ENCODE data around the gene ANKRD17.

Gene ANKRD17

DNA sequence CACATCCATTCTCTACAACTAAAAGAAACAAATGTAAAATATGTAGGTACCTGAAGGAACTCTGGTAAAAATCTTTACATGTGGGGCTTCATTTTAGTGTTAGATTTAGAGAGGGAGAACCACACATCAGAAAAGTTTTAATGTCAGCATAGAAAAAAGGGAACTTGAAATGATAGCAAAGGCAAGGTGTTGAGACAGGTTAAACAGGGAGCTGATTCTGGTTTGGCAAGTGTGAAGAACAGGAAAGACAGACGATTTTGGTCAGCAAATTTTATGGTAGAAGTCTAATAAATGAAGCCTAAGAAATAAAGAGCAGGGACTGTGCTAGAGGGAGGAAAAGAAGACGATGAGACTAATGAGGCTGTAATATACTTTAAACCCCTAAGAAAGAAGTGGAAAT is 121.5 kb downstream of the ANKRD17 start (continued):
- TF ChIP-seq, protein P1, sequence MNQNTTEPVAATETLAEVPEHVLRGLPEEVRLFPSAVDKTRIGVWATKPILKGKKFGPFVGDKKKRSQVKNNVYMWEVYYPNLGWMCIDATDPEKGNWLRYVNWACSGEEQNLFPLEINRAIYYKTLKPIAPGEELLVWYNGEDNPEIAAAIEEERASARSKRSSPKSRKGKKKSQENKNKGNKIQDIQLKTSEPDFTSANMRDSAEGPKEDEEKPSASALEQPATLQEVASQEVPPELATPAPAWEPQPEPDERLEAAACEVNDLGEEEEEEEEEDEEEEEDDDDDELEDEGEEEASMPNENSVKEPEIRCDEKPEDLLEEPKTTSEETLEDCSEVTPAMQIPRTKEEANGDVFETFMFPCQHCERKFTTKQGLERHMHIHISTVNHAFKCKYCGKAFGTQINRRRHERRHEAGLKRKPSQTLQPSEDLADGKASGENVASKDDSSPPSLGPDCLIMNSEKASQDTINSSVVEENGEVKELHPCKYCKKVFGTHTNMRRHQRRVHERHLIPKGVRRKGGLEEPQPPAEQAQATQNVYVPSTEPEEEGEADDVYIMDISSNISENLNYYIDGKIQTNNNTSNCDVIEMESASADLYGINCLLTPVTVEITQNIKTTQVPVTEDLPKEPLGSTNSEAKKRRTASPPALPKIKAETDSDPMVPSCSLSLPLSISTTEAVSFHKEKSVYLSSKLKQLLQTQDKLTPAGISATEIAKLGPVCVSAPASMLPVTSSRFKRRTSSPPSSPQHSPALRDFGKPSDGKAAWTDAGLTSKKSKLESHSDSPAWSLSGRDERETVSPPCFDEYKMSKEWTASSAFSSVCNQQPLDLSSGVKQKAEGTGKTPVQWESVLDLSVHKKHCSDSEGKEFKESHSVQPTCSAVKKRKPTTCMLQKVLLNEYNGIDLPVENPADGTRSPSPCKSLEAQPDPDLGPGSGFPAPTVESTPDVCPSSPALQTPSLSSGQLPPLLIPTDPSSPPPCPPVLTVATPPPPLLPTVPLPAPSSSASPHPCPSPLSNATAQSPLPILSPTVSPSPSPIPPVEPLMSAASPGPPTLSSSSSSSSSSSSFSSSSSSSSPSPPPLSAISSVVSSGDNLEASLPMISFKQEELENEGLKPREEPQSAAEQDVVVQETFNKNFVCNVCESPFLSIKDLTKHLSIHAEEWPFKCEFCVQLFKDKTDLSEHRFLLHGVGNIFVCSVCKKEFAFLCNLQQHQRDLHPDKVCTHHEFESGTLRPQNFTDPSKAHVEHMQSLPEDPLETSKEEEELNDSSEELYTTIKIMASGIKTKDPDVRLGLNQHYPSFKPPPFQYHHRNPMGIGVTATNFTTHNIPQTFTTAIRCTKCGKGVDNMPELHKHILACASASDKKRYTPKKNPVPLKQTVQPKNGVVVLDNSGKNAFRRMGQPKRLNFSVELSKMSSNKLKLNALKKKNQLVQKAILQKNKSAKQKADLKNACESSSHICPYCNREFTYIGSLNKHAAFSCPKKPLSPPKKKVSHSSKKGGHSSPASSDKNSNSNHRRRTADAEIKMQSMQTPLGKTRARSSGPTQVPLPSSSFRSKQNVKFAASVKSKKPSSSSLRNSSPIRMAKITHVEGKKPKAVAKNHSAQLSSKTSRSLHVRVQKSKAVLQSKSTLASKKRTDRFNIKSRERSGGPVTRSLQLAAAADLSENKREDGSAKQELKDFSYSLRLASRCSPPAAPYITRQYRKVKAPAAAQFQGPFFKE (tag by site-specific recombination; IDR thresholded peaks at IDR 0.05; ENCODE audit: borderline replicate concordance): no peak
- TF ChIP-seq ZNF677 (tag by site-specific recombination; IDR thresholded peaks at IDR 0.05): no peak

GRCh38 chr4:73133784-73134183 is 124.8 kb downstream of the ANKRD17 start:
- Histone ChIP-seq H3K9me3 (ENCODE audit: control insufficient read depth, insufficient read depth, low read depth, low read length) (no peaks in the 10 kb centered on the region), H3K36me3 (ENCODE audit: control insufficient read depth in 2 of 2, insufficient read depth in 1 of 2, low read length in 2 of 2) (peaks cover 14 to 62% of the 10 kb centered on the region in 2 experiments; a peak in 2 of 3 replicates), H3K4me1 (ENCODE audit: control insufficient read depth, insufficient read depth, low read length) (no peaks in the 10 kb centered on the region), H3K4me3 (ENCODE audit: low read depth, low read length) (no peak overlapping the region), H3K27ac (ENCODE audit: extremely low read depth, low read depth, low read length) (no peak overlapping the region)
- TF ChIP-seq ZNF37A (tag by site-specific recombination; IDR thresholded peaks at IDR 0.05) (no peak), SP2 (tag by site-specific recombination; IDR thresholded peaks at IDR 0.05) (no peak), ZNF366 (tag by site-specific recombination; conservative IDR thresholded peaks at IDR 0.05) (no peak), SP7 (tag by site-specific recombination; IDR thresholded peaks at IDR 0.05) (no peak), ZNF184 (tag by site-specific recombination; IDR thresholded peaks at IDR 0.05) (no peak)
- CTCF ChIA-PET: no interaction called here
- POLR2A ChIA-PET: no interaction called here

- Histone ChIP-seq H3K9me3 (ENCODE audit: control insufficient read depth, insufficient read depth, low read depth, low read length) (no peaks in the 10 kb centered on the region), H3K4me3 (ENCODE audit: low read depth, low read length) (no peak overlapping the region), H3K4me1 (ENCODE audit: control insufficient read depth, insufficient read depth, low read length) (no peaks in the 10 kb centered on the region), H3K27ac (ENCODE audit: extremely low read depth, low read depth, low read length) (no peak overlapping the region), H3K36me3 (ENCODE audit: control insufficient read depth in 2 of 2, insufficient read depth in 1 of 2, low read length in 2 of 2) (peaks cover 14 to 53% of the 10 kb centered on the region in 2 experiments; a peak in 2 of 3 replicates)
- POLR2A ChIA-PET: no interaction called here
- CTCF ChIA-PET: interaction anchor here (0.7 kb wide), 1 partner anchor 534 kb away, joined by 3 read pairs; no protein-coding TSS in a partner anchor
- TF ChIP-seq ZNF175 (tag by site-specific recombination; IDR thresholded peaks at IDR 0.05): no peak
- TF ChIP-seq, protein P2, sequence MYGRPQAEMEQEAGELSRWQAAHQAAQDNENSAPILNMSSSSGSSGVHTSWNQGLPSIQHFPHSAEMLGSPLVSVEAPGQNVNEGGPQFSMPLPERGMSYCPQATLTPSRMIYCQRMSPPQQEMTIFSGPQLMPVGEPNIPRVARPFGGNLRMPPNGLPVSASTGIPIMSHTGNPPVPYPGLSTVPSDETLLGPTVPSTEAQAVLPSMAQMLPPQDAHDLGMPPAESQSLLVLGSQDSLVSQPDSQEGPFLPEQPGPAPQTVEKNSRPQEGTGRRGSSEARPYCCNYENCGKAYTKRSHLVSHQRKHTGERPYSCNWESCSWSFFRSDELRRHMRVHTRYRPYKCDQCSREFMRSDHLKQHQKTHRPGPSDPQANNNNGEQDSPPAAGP (tag by site-specific recombination; IDR thresholded peaks at IDR 0.05): no peak
- TF ChIP-seq KLF1 (tag by site-specific recombination; IDR thresholded peaks at IDR 0.05): no peak
- TF ChIP-seq ZNF274 (IDR thresholded peaks at IDR 0.05; ENCODE audit: low read length): no peak
- TF ChIP-seq ZNF274 (tag by site-specific recombination; IDR thresholded peaks at IDR 0.05; ENCODE audit: borderline replicate concordance): no peak
- no peak for TF ChIP-seq ZNF132 (tag by site-specific recombination; IDR thresholded peaks at IDR 0.05; ENCODE audit: borderline replicate concordance)
- no peak for TF ChIP-seq ZSCAN30 (tag by site-specific recombination; IDR thresholded peaks at IDR 0.05)
- TF ChIP-seq ZNF350 (tag by site-specific recombination; IDR thresholded peaks at IDR 0.05): no peak
- TF ChIP-seq ZBTB7A (tag by site-specific recombination; IDR thresholded peaks at IDR 0.05; ENCODE audit: low read depth): no peak
- TF ChIP-seq ZNF510 (tag by site-specific recombination; IDR thresholded peaks at IDR 0.05; ENCODE audit: insufficient replicate concordance): no peak
- TF ChIP-seq ZNF596 (tag by site-specific recombination; IDR thresholded peaks at IDR 0.05): no peak
- no peak for TF ChIP-seq SP7 (tag by site-specific recombination; IDR thresholded peaks at IDR 0.05)
- TF ChIP-seq ZFP41 (tag by site-specific recombination; IDR thresholded peaks at IDR 0.05; ENCODE audit: borderline replicate concordance): no peak
- no peak for TF ChIP-seq ZBTB8A (tag by site-specific recombination; IDR thresholded peaks at IDR 0.05)
- TF ChIP-seq ZNF776 (tag by site-specific recombination; IDR thresholded peaks at IDR 0.05; ENCODE audit: borderline replicate concordance): no peak
These were observed 127.3 kb downstream of the ANKRD17 start for GRCh38 chr4:73131281-73131680.
